ENCODE results near the gene TERF2IP. TPM values are rescaled to one million over a fixed set of nuclear protein-coding genes. Genes with fewer than 3 reads are reported as not detected.

TERF2IP gene
- total and polyA plus RNA-seq, 2 of the 13 experiments (the other 11 are each of a cell fraction or from before 2014, with no cell fraction given), result 26.4 to 50.2 TPM

- intact Hi-C loops (cut with micrococcal nuclease; ENCODE audit: unreplicated experiment) (no loop called here), in situ Hi-C loops (cut with HindIII; ENCODE audit: extremely low pct_ligation_motif_present, low pct_unique_long_range_greater_than_20kb) (no loop called here)
- Histone ChIP-seq H3K27me3 (ENCODE audit: control insufficient read depth in 1 of 2, insufficient read depth in 2 of 2, low read length in 2 of 2) (no peaks in the 10 kb centered on the region), H3K4me3 (replicated peaks in 1 of 3; ENCODE audit: insufficient read depth in 1 of 3, low read depth in 2 of 3, low read length in 3 of 3) (no peak overlapping the region), H3K9ac (ENCODE audit: insufficient read depth, low read depth, low read length) (no peak overlapping the region), H3K4me2 (ENCODE audit: low read depth, low read length) (no peak overlapping the region), H3K9me3 (ENCODE audit: low read length) (no peaks in the 10 kb centered on the region), H3K79me2 (ENCODE audit: insufficient read depth, low read length) (no peaks in the 10 kb centered on the region), H3K36me3 (replicated peaks in 1 of 2; ENCODE audit: control insufficient read depth in 1 of 2, insufficient read depth in 2 of 2, low read length in 2 of 2) (peaks cover 44 to 79% of the 10 kb centered on the region in 2 experiments), H4K20me1 (ENCODE audit: insufficient read depth, low read length) (no peaks in the 10 kb centered on the region), H3K4me1 (ENCODE audit: insufficient read depth, low read length) (peaks cover 11% of the 10 kb centered on the region; the same call in 1 of the 2 replicates), H3K27ac (ENCODE audit: extremely low read length, insufficient read depth, low read length) (no peak overlapping the region), H2AFZ (ENCODE audit: low read length) (no peak overlapping the region)
- ChIA-PET CTCF (ENCODE audit: low intra/inter-chr PET ratio, low total read pairs) (no interaction called here), POLR2A (interaction anchor here (0.7 kb wide), 1 partner anchor 18 kb away, joined by 3 read pairs; the partner anchor contains the start of genes KARS1 and TERF2IP)
- WGBS (ENCODE audit: low lambda C conversion rate), result 92% methylated on average over 3 of the region's 3 CpGs
- FAIRE-seq (no peak), ATAC-seq (no peak), DNase-seq (ENCODE audit: low spot score) (no peak)
- TF ChIP-seq GFI1 (CRISPR knock-in tag; IDR thresholded peaks at IDR 0.05; ENCODE audit: borderline replicate concordance) (no peak), RBFOX2 (IDR thresholded peaks at IDR 0.05; ENCODE audit: low read depth, low read length) (0 out of 2 replicates have a peak, but pooled peaks have one; percentile 24)
- BruUV-seq (replicated peaks), result no TSS peak
Observed at GRCh38 chr16:75630052-75630451, 17.5 kb upstream of the TERF2IP start.

GRCh38 chr16:75632857-75633256 lies 14.7 kb upstream of the TERF2IP start:
- in situ Hi-C loops (cut with HindIII; ENCODE audit: extremely low pct_ligation_motif_present, low pct_unique_long_range_greater_than_20kb) (no loop called here), intact Hi-C loops (cut with micrococcal nuclease; ENCODE audit: unreplicated experiment) (no loop called here)
- ATAC-seq, result no peak
- Histone ChIP-seq H3K4me1 (ENCODE audit: insufficient read depth, low read length) (peaks cover 10% of the 10 kb centered on the region; the same call in 1 of the 2 replicates), H3K36me3 (replicated peaks in 1 of 2; ENCODE audit: control insufficient read depth in 1 of 2, insufficient read depth in 2 of 2, low read length in 2 of 2) (peaks cover 56 to 93% of the 10 kb centered on the region in 2 experiments), H3K4me2 (ENCODE audit: low read depth, low read length) (no peak overlapping the region), H3K9ac (ENCODE audit: insufficient read depth, low read depth, low read length) (no peak overlapping the region), H4K20me1 (ENCODE audit: insufficient read depth, low read length) (no peaks in the 10 kb centered on the region), H3K27me3 (ENCODE audit: control insufficient read depth in 1 of 2, insufficient read depth in 2 of 2, low read length in 2 of 2) (no peaks in the 10 kb centered on the region), H3K4me3 (replicated peaks in 1 of 3; ENCODE audit: insufficient read depth in 1 of 3, low read depth in 2 of 3, low read length in 3 of 3) (no peak overlapping the region), H2AFZ (ENCODE audit: low read length) (no peak overlapping the region), H3K79me2 (ENCODE audit: insufficient read depth, low read length) (no peaks in the 10 kb centered on the region), H3K9me3 (ENCODE audit: low read length) (no peaks in the 10 kb centered on the region), H3K27ac (ENCODE audit: extremely low read length, insufficient read depth, low read length) (no peak overlapping the region)
- POLR2A ChIA-PET, result interaction anchor here (2.5 kb wide), 1 partner anchor 15 kb away, joined by 11 read pairs; the partner anchor contains the start of genes KARS1 and TERF2IP
- CTCF ChIA-PET (ENCODE audit: low intra/inter-chr PET ratio, low total read pairs), result no interaction called here
- WGBS (ENCODE audit: low lambda C conversion rate), result 68% methylated on average over 8 of the region's 8 CpGs
- BruUV-seq (replicated peaks), result no TSS peak
- DNase-seq (ENCODE audit: low spot score), result no peak
- no peak for FAIRE-seq
- TF ChIP-seq BCL6 (CRISPR knock-in tag; IDR thresholded peaks at IDR 0.05) (peak; percentile 76), NCOR1 (IDR thresholded peaks at IDR 0.05; ENCODE audit: borderline replicate concordance, low read length) (no peak), KDM4B (CRISPR knock-in tag; IDR thresholded peaks at IDR 0.05) (no peak), TFDP1 (CRISPR knock-in tag; IDR thresholded peaks at IDR 0.05; ENCODE audit: borderline replicate concordance) (no peak), ZNF121 (CRISPR knock-in tag; IDR thresholded peaks at IDR 0.05) (no peak), ZNF253 (CRISPR knock-in tag; IDR thresholded peaks at IDR 0.05; ENCODE audit: borderline replicate concordance) (no peak), ZNF12 (CRISPR knock-in tag; IDR thresholded peaks at IDR 0.05) (peak; percentile 43; the same call in 1 of the 2 replicates), REST (IDR thresholded peaks at IDR 0.05; ENCODE audit: borderline replicate concordance in 1 of 2, low read depth in 1 of 2, low read length in 2 of 2) (no peak), ZC3H4 (CRISPR knock-in tag; IDR thresholded peaks at IDR 0.05; ENCODE audit: borderline replicate concordance) (no peak), ZNF335 (CRISPR knock-in tag; IDR thresholded peaks at IDR 0.05) (no peak), TMF1 (CRISPR knock-in tag; IDR thresholded peaks at IDR 0.05; ENCODE audit: low read depth) (no peak), SIN3B (IDR thresholded peaks at IDR 0.05; ENCODE audit: low read length) (no peak)

All from HepG2 (cell line).